Measurements from ENCODE around the gene GPR21. TPM values are rescaled to one million over a fixed set of nuclear protein-coding genes. Genes with fewer than 3 reads are reported as not detected.

GPR21 gene
- total RNA-seq, 1 experiment from 2014 or later, result 1.1 TPM

DNA sequence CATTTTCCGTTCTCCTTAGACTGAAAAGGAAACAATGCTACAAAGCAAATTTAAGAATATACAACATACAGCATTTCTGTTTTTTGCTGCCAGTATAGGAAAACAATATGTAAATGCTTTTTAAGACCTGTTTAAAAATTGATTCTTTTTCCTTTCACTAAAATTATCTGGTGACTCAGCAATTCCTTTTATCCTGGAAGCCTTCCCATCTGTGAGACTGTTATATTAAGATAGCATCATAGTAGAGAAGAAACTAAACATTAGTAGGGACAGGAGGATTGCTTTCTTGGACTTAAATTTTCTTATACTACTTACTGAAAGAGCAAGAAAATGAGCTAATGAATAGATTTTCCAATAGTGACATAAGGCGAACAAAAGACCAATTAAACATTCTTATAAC, 30.0 kb upstream of the GPR21 start:
- no peaks in the 10 kb centered on the region for H3K9me2 ChIP-seq (ENCODE audit: insufficient read depth)
- no peaks in the 10 kb centered on the region for H3K79me2 ChIP-seq (ENCODE audit: insufficient read depth, low read length)
- H3K9ac ChIP-seq (ENCODE audit: low read length), result no peak overlapping the region
- ChIA-PET CTCF (no interaction called here), POLR2A (no interaction called here), RAD21 (ENCODE audit: low non-redundant PET in 1 of 2, low total read pairs in 2 of 2, uncharacterized antibody in 2 of 2, unreplicated experiment in 2 of 2) (no interaction called here)
- no peak overlapping the region for H3K4me2 ChIP-seq (ENCODE audit: low read length)
- H3K27ac ChIP-seq (ENCODE audit: low read depth, low read length), result no peak overlapping the region
- H3K4me3 ChIP-seq (replicated peaks in 1 of 2; ENCODE audit: low read depth in 1 of 2, low read length in 2 of 2), result no peak overlapping the region
- no peaks in the 10 kb centered on the region for H4K20me1 ChIP-seq (ENCODE audit: insufficient read depth)
- H3K27me3 ChIP-seq (ENCODE audit: insufficient read depth, low read length), result no peaks in the 10 kb centered on the region
- no peak for DNase-seq (ENCODE audit: low read depth, low spot score)
- ATAC-seq, result no peak
- no peaks in the 10 kb centered on the region for H3K9me3 ChIP-seq (ENCODE audit: control insufficient read depth in 1 of 2, insufficient read depth in 1 of 2, low read depth in 1 of 2, low read length in 2 of 2)
- intact Hi-C loops (cut with micrococcal nuclease), result no loop called here
- H3K4me1 ChIP-seq (ENCODE audit: control insufficient read depth in 1 of 2, insufficient read depth in 2 of 2, low read length in 2 of 2), result no peaks in the 10 kb centered on the region
- peaks cover 5 to 19% of the 10 kb centered on the region in 2 experiments; a peak in 3 of 4 replicates for H3K36me3 ChIP-seq (ENCODE audit: control insufficient read depth in 1 of 2, insufficient read depth in 2 of 2, low read length in 2 of 2)
- BruUV-seq (replicated peaks), result no TSS peak
- no peak overlapping the region for H2AFZ ChIP-seq (ENCODE audit: low read depth, low read length, poor library complexity, severe bottlenecking)
- no peak for TF ChIP-seq YY1 (IDR thresholded peaks at IDR 0.05; ENCODE audit: extremely low read depth, insufficient replicate concordance, low read depth, low read length)
- TF ChIP-seq EGR1 (IDR thresholded peaks at IDR 0.05; ENCODE audit: low read depth), result no peak
- TF ChIP-seq SIN3A (IDR thresholded peaks at IDR 0.05; ENCODE audit: low read depth), result no peak
- TF ChIP-seq SP1 (IDR thresholded peaks at IDR 0.05; ENCODE audit: low read depth), result no peak
- TF ChIP-seq CEBPB (IDR thresholded peaks at IDR 0.05; ENCODE audit: low read depth), result no peak
- TF ChIP-seq, protein P1, sequence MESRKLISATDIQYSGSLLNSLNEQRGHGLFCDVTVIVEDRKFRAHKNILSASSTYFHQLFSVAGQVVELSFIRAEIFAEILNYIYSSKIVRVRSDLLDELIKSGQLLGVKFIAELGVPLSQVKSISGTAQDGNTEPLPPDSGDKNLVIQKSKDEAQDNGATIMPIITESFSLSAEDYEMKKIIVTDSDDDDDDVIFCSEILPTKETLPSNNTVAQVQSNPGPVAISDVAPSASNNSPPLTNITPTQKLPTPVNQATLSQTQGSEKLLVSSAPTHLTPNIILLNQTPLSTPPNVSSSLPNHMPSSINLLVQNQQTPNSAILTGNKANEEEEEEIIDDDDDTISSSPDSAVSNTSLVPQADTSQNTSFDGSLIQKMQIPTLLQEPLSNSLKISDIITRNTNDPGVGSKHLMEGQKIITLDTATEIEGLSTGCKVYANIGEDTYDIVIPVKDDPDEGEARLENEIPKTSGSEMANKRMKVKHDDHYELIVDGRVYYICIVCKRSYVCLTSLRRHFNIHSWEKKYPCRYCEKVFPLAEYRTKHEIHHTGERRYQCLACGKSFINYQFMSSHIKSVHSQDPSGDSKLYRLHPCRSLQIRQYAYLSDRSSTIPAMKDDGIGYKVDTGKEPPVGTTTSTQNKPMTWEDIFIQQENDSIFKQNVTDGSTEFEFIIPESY (IDR thresholded peaks at IDR 0.05; ENCODE audit: extremely low read depth, insufficient replicate concordance, low read length), result no peak
- TF ChIP-seq, protein P2, sequence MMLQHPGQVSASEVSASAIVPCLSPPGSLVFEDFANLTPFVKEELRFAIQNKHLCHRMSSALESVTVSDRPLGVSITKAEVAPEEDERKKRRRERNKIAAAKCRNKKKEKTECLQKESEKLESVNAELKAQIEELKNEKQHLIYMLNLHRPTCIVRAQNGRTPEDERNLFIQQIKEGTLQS (IDR thresholded peaks at IDR 0.05), result no peak

DNA sequence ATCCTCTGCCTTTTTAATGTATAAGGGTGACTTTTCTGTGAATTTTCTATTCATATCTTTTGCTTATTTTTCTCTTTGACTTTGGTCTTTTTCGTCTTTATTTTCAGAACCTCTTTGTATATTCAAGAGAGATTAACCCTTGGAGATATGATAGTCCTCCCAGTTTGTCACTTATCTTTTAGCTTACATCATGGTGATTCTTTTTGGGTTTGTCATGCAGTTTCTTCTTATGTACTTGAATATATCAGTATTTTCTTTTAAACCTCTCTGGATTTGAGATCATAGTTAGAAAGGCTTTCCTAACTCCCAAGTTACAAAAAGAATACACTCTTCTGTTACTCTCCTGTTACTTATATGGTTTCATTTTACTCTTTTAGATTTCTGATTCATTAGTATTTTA, 27.5 kb upstream of the GPR21 start:
- intact Hi-C loops (cut with micrococcal nuclease), result loop anchor here (5.0 kb wide), 1 partner anchor 51 kb away; no protein-coding TSS in a partner anchor
- Histone ChIP-seq H2AFZ (ENCODE audit: low read depth, low read length, poor library complexity, severe bottlenecking) (no peak overlapping the region), H3K4me2 (ENCODE audit: low read length) (no peak overlapping the region), H4K20me1 (ENCODE audit: insufficient read depth) (no peaks in the 10 kb centered on the region), H3K9me2 (ENCODE audit: insufficient read depth) (no peaks in the 10 kb centered on the region), H3K4me3 (replicated peaks in 1 of 2; ENCODE audit: low read depth in 1 of 2, low read length in 2 of 2) (no peak overlapping the region), H3K27ac (ENCODE audit: low read depth, low read length) (no peak overlapping the region), H3K4me1 (ENCODE audit: control insufficient read depth in 1 of 2, insufficient read depth in 2 of 2, low read length in 2 of 2) (no peaks in the 10 kb centered on the region), H3K9me3 (ENCODE audit: control insufficient read depth in 1 of 2, insufficient read depth in 1 of 2, low read depth in 1 of 2, low read length in 2 of 2) (no peaks in the 10 kb centered on the region), H3K27me3 (ENCODE audit: insufficient read depth, low read length) (no peaks in the 10 kb centered on the region), H3K36me3 (ENCODE audit: control insufficient read depth in 1 of 2, insufficient read depth in 2 of 2, low read length in 2 of 2) (peaks cover 5 to 14% of the 10 kb centered on the region in 2 experiments; a peak in 3 of 4 replicates), H3K79me2 (ENCODE audit: insufficient read depth, low read length) (no peaks in the 10 kb centered on the region), H3K9ac (ENCODE audit: low read length) (no peak overlapping the region)
- BruUV-seq (replicated peaks), result no TSS peak
- DNase-seq (ENCODE audit: low read depth, low spot score) (no peak), ATAC-seq (no peak)
- ChIA-PET RAD21 (ENCODE audit: low non-redundant PET in 1 of 2, low total read pairs in 2 of 2, uncharacterized antibody in 2 of 2, unreplicated experiment in 2 of 2) (no interaction called here), CTCF (no interaction called here), POLR2A (no interaction called here)
- TF ChIP-seq ZNF274 (IDR thresholded peaks at IDR 0.05; ENCODE audit: low read depth, low read length), result no peak
- TF ChIP-seq JUND (IDR thresholded peaks at IDR 0.05), result no peak
- TF ChIP-seq, protein P1 (IDR thresholded peaks at IDR 0.05; ENCODE audit: extremely low read depth, insufficient replicate concordance, low read length), result no peak
- TF ChIP-seq EZH2phosphoT487 (IDR thresholded peaks at IDR 0.05; ENCODE audit: borderline replicate concordance), result no peak
- no peak for TF ChIP-seq SRF (IDR thresholded peaks at IDR 0.05; ENCODE audit: low read depth)
- TF ChIP-seq, protein P2 (IDR thresholded peaks at IDR 0.05), result no peak
- TF ChIP-seq CTCF (IDR thresholded peaks at IDR 0.05 in 2 of 3, conservative IDR thresholded peaks at IDR 0.05 in 1 of 3; ENCODE audit: borderline replicate concordance in 1 of 3, insufficient read depth in 1 of 3, low read depth in 2 of 3, low read length in 2 of 3), result no peak
- no peak for TF ChIP-seq ZFX (IDR thresholded peaks at IDR 0.05)
- no peak for TF ChIP-seq YY1 (IDR thresholded peaks at IDR 0.05; ENCODE audit: extremely low read depth, insufficient replicate concordance, low read depth, low read length)
- TF ChIP-seq ELF1 (IDR thresholded peaks at IDR 0.05; ENCODE audit: borderline replicate concordance, low read depth), result no peak
- TF ChIP-seq SIN3A (IDR thresholded peaks at IDR 0.05; ENCODE audit: low read depth), result no peak

Data from HCT116 (cell line).